B cell (primary cell): Measurements from ENCODE around the gene ELAC1. TPM values are rescaled to one million over a fixed set of nuclear protein-coding genes. Genes with fewer than 3 reads are reported as not detected.

Source experiments
- ATAC-seq: fragments of 200-7000 bp; cut with Tn5 transposase; one replicate; pipeline ENCODE4 v1.10.0; 2021; ENCODE audit warnings: low read depth, mild to moderate bottlenecking, moderate number of reproducible peaks, moderate library complexity
- CTCF ChIA-PET: fragments of 350-600 bp; sonication (Branson Sonifier 250); formaldehyde crosslinking; loops from one replicate; lab custom pipeline; 2021; ENCODE audit warnings: antibody characterized with exemption, inconsistent platforms; lab: Charles Lee
- POLR2A ChIA-PET: fragments of 350-600 bp; sonication (Branson Sonifier 250); formaldehyde crosslinking; loops from one replicate; lab custom pipeline; 2021; ENCODE audit warnings: antibody characterized with exemption; lab: Charles Lee
- DNase-seq: peaks from one replicate; pipeline ENCODE4 v3.0.0; 2013
- H2AFZ ChIP-seq: 2 replicates; pipeline ENCODE4 v1.6.1; 2012; ENCODE audit warnings: mild to moderate bottlenecking, low read depth, low read length; ENCODE audit not compliant: insufficient read depth, poor library complexity, severe bottlenecking
- H3K27ac ChIP-seq, 2 donors: 1 replicate in 1 of 2; 2 replicates in 1 of 2; pipeline ENCODE4 v1.5.1; 2012 to 2013; ENCODE audit warnings: low read length in 2 of 2, mild to moderate bottlenecking in 2 of 2, moderate library complexity in 1 of 2
- H3K27me3 ChIP-seq, 4 experiments: fragments of 200-600 bp in 1 of 4; sonication (generic) in 1 of 4; replicated peaks in 1 of 4; 1 replicate in 2 of 4; 2 replicates in 2 of 4; pipeline versions ENCODE4 v1.6.1 to v1.7.0; 2013 to 2016; ENCODE audit warnings: low read length in 3 of 4, mild to moderate bottlenecking in 2 of 4, mixed read lengths in 1 of 4, moderate library complexity in 1 of 4; ENCODE audit not compliant: insufficient read depth in 4 of 4, control insufficient read depth in 3 of 4; ENCODE audit errors: control extremely low read depth in 1 of 4
- H3K36me3 ChIP-seq, 2 experiments: replicated peaks in 1 of 2; 1 replicate in 1 of 2; 2 replicates in 1 of 2; pipeline versions ENCODE4 v1.6.1 to v1.7.1; 2013; ENCODE audit warnings: low read length in 1 of 2; ENCODE audit not compliant: insufficient read depth in 2 of 2, control insufficient read depth in 1 of 2; ENCODE audit errors: control extremely low read depth in 1 of 2, extremely low read depth in 1 of 2
- H3K4me1 ChIP-seq, 2 donors: fragments of 200-600 bp in 1 of 2; sonication (generic) in 1 of 2; 1 replicate in 1 of 2; 2 replicates in 1 of 2; pipeline versions ENCODE4 v1.5.1 to v1.6.1; 2013 to 2017; ENCODE audit warnings: low read length in 2 of 2; ENCODE audit not compliant: control insufficient read depth in 2 of 2, insufficient read depth in 2 of 2
- H3K4me2 ChIP-seq: replicated peaks from 2 replicates; pipeline ENCODE3; 2012; ENCODE audit warnings: mild to moderate bottlenecking, low read depth, low read length; ENCODE audit not compliant: poor library complexity, severe bottlenecking
- H3K4me3 ChIP-seq, 5 experiments: fragments of 200-600 bp in 1 of 5; sonication (generic) in 1 of 5; 1 replicate in 3 of 5; 2 replicates in 2 of 5; pipeline versions ENCODE4 v1.5.1 to v1.7.0; 2011 to 2016; ENCODE audit warnings: low read length in 4 of 5, mild to moderate bottlenecking in 4 of 5, low read depth in 2 of 5, control low read depth in 1 of 5, moderate library complexity in 1 of 5; ENCODE audit not compliant: insufficient read depth in 1 of 5; ENCODE audit errors: control extremely low read depth in 1 of 5, extremely low read depth in 1 of 5
- H3K79me2 ChIP-seq: fragments of 200-600 bp; sonication (generic); one replicate; pipeline ENCODE4 v1.6.0; 2016; ENCODE audit warnings: low read length; ENCODE audit not compliant: control insufficient read depth, insufficient read depth
- H3K9ac ChIP-seq: fragments of 200-600 bp; sonication (generic); 2 replicates; pipeline ENCODE4 v1.6.1; 2017; ENCODE audit warnings: mild to moderate bottlenecking, low read length, moderate library complexity
- H3K9me3 ChIP-seq, 3 donors: one replicate each; pipeline versions ENCODE4 v1.6.1 to v1.7.1; 2013; ENCODE audit warnings: low read length in 2 of 3; ENCODE audit not compliant: control insufficient read depth in 2 of 3, insufficient read depth in 1 of 3; ENCODE audit errors: control extremely low read depth in 1 of 3
- H4K20me1 ChIP-seq: 2 replicates; pipeline ENCODE4 v1.6.0; 2012; ENCODE audit warnings: mild to moderate bottlenecking, low read length; ENCODE audit not compliant: insufficient read depth, control insufficient read depth, poor library complexity, severe bottlenecking
- H3K27ac Mint-ChIP-seq: one replicate; pipeline ENCODE4 v1.8.0; 2021; ENCODE audit warnings: mixed read lengths
- H3K27me3 Mint-ChIP-seq: one replicate; pipeline ENCODE4 v1.8.0; 2021; ENCODE audit warnings: mixed read lengths
- H3K4me1 Mint-ChIP-seq: one replicate; pipeline ENCODE4 v1.8.0; 2021; ENCODE audit warnings: mixed read lengths
- H3K4me3 Mint-ChIP-seq: one replicate; pipeline ENCODE4 v1.8.0; 2021; ENCODE audit warnings: mixed read lengths
- H3K9me3 Mint-ChIP-seq: one replicate; pipeline ENCODE4 v1.8.0; 2022; ENCODE audit warnings: mixed read lengths; ENCODE audit not compliant: insufficient read depth
- EZH2 ChIP-seq: IDR thresholded peaks from 2 replicates; pipeline ENCODE4 v1.6.1; 2012; ENCODE audit warnings: borderline replicate concordance, low read depth, mild to moderate bottlenecking, moderate library complexity, low read length; ENCODE audit not compliant: insufficient read depth, poor library complexity, severe bottlenecking
- WGBS: methylation state at CpG from one replicate; pipeline ENCODE4 v1.1.5; 2013; ENCODE audit warnings: missing lambda C conversion rate; ENCODE audit not compliant: insufficient coverage; 5-methylcytosine and 5-hydroxymethylcytosine counted together
- intact Hi-C: fragments of 100-400 bp; cut with micrococcal nuclease; formaldehyde crosslinking; loops from one replicate; pipeline ENCODE4 v1.10.0; 2022
- polyA plus RNA-seq: library from polyadenylated mRNA; depleted of rRNA; stranded (reverse); fragments of >200 nt; gene quantifications from 2 replicates; pipeline ENCODE4 v1.2.3, GENCODE V29; 2012
- total RNA-seq, 2 donors: library from RNA; stranded (reverse); fragments of 120-200 nt in 1 of 2; gene quantifications; 1 replicate in 1 of 2; 2 replicates in 1 of 2; pipeline versions ENCODE4 v1.2.3 to v1.2.4, GENCODE V29; 2013 to 2022
- TF ChIP-seq, protein P1 (sequence below): fragments of 200-600 bp; IDR thresholded peaks from one replicate; pipeline ENCODE4 v1.8.0; 2022; ENCODE audit warnings: antibody characterized with exemption, mild to moderate bottlenecking

The ELAC1 gene
- total and polyA plus RNA-seq, 2 donors (not counting 1 experiment from before 2014, with no cell fraction given), result 3.8 to 9.9 TPM

DNA sequence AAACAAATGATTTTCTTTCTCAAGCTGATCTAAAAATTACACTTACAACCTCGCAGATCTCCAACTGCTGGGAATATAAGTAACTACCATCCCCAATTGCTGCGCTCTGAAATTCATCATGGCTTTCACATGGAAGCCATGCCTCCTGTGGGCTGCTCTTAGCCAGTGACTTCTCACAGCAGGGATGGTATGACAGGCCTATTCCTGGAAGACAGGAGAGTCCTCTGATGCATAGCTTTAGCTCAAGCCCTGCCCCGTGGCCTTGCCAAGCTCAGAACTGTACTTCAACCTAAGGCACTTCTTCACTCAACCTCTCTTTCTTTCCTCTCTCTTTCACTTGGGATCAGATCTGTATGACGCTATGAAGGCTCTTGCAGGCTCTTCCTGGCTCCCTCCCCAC lies 12.6 kb upstream of the ELAC1 start:
- Mint-ChIP-seq H3K27me3 (no peaks in the 10 kb centered on the region), H3K4me1 (no peaks in the 10 kb centered on the region), H3K4me3 (no peak overlapping the region), H3K9me3 (no peaks in the 10 kb centered on the region), H3K27ac (no peak overlapping the region)
- Histone ChIP-seq H3K9ac (no peak overlapping the region), H3K4me1 (no peaks in the 10 kb centered on the region), H4K20me1 (no peaks in the 10 kb centered on the region), H3K4me3 (no peak overlapping the region), H3K27ac (no peak overlapping the region), H3K36me3 (peaks cover 0 to 2% of the 10 kb centered on the region in 2 experiments), H2AFZ (no peak overlapping the region), H3K9me3 (peaks cover 0 to 1% (median 0%) of the 10 kb centered on the region in 3 donors), H3K4me2 (no peak overlapping the region), H3K79me2 (no peaks in the 10 kb centered on the region), H3K27me3 (no peaks in the 10 kb centered on the region)
- no peak for ATAC-seq
- DNase-seq, result no peak
- ChIA-PET POLR2A (no interaction called here), CTCF (no interaction called here)
- TF ChIP-seq EZH2, result no peak
- TF ChIP-seq, protein P1, sequence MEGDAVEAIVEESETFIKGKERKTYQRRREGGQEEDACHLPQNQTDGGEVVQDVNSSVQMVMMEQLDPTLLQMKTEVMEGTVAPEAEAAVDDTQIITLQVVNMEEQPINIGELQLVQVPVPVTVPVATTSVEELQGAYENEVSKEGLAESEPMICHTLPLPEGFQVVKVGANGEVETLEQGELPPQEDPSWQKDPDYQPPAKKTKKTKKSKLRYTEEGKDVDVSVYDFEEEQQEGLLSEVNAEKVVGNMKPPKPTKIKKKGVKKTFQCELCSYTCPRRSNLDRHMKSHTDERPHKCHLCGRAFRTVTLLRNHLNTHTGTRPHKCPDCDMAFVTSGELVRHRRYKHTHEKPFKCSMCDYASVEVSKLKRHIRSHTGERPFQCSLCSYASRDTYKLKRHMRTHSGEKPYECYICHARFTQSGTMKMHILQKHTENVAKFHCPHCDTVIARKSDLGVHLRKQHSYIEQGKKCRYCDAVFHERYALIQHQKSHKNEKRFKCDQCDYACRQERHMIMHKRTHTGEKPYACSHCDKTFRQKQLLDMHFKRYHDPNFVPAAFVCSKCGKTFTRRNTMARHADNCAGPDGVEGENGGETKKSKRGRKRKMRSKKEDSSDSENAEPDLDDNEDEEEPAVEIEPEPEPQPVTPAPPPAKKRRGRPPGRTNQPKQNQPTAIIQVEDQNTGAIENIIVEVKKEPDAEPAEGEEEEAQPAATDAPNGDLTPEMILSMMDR, result no peak
- intact Hi-C loops, result no loop called here
- WGBS, result 93% methylated on average over 4 of the region's 4 CpGs

DNA sequence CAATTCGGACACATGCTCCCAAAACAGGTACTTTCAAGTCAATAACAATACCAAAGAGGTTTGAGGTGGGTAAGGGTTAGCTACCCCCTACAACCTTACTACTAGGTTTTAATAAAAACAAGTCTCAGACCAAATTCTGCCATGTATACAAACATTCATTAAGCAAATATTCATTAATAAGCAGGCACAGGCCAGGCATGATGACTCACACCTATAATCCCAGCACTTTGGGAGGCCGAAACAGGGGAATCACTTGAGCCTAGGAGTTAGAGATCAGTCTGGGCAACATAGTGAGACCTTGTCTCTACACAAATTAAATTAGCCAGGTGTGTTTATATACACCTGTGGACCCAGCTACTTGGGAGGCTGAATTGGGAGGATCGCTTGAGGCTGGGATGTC lies 11.7 kb upstream of the ELAC1 start:
- intact Hi-C loops, result no loop called here
- Mint-ChIP-seq H3K27ac (no peak overlapping the region), H3K27me3 (no peaks in the 10 kb centered on the region), H3K4me1 (no peaks in the 10 kb centered on the region), H3K9me3 (no peaks in the 10 kb centered on the region), H3K4me3 (no peak overlapping the region)
- 100% methylated on average over 1 of the region's 3 CpGs for WGBS
- Histone ChIP-seq H3K36me3 (no peaks in the 10 kb centered on the region), H3K9ac (no peak overlapping the region), H3K27ac (no peak overlapping the region), H3K4me3 (no peak overlapping the region), H3K9me3 (peaks cover 2 to 6% (median 6%) of the 10 kb centered on the region in 3 donors), H3K4me1 (no peaks in the 10 kb centered on the region), H3K4me2 (no peak overlapping the region), H2AFZ (no peak overlapping the region), H3K27me3 (peaks cover 0 to 2% (median 0%) of the 10 kb centered on the region in 4 experiments), H3K79me2 (no peaks in the 10 kb centered on the region), H4K20me1 (no peaks in the 10 kb centered on the region)
- no peak for DNase-seq
- TF ChIP-seq, protein P1, result no peak
- no peak for TF ChIP-seq EZH2
- no peak for ATAC-seq
- ChIA-PET POLR2A (no interaction called here), CTCF (no interaction called here)
